GM18861 (cell line): ENCODE data around the gene COP1.

Experiments used
- ATAC-seq: cut with Tn5 transposase; IDR thresholded peaks from one replicate; pipeline ENCODE4 v1.9.1; 2021; ENCODE audit not compliant: unreplicated experiment

The COP1 gene

GRCh38 chr1:175904808-175905207 lies 302.3 kb downstream of the COP1 start:
- no peak for ATAC-seq

- no peak for ATAC-seq
Measured at GRCh38 chr1:175902281-175902680, 304.8 kb downstream of the COP1 start.

- no peak for ATAC-seq
Measured at GRCh38 chr1:175901076-175901836, 305.8 kb downstream of the COP1 start.

GRCh38 chr1:175900171-175900570 lies 306.9 kb downstream of the COP1 start:
- no peak for ATAC-seq

- no peak for ATAC-seq
Measured at GRCh38 chr1:175895966-175896365, 311.1 kb downstream of the COP1 start.
